H9 (cell line): ENCODE results near the gene HOXC13. TPM values are rescaled to one million over a fixed set of nuclear protein-coding genes. Genes with fewer than 3 reads are reported as not detected.

Experiments used
- DNase-seq: peaks from one replicate; pipeline ENCODE4 v3.0.0-alpha.2; 2017
- H2AFZ ChIP-seq: one replicate; pipeline ENCODE4 v1.6.1; 2013; ENCODE audit warnings: mild to moderate bottlenecking, low read length, control low read depth, moderate library complexity
- H2AK5ac ChIP-seq: 2 replicates; pipeline ENCODE4 v1.6.1; 2013; ENCODE audit warnings: low read length, control low read depth, mixed read lengths; ENCODE audit not compliant: insufficient read length
- H2BK120ac ChIP-seq: one replicate; pipeline ENCODE4 v1.6.1; 2013; ENCODE audit warnings: low read depth, mild to moderate bottlenecking, low read length, control low read depth, inconsistent platforms; ENCODE audit not compliant: poor library complexity, severe bottlenecking
- H2BK12ac ChIP-seq: 2 replicates; pipeline ENCODE4 v1.6.1; 2013; ENCODE audit warnings: low read length, control low read depth, mixed read lengths, low read depth; ENCODE audit not compliant: insufficient read length
- H2BK15ac ChIP-seq: 2 replicates; pipeline ENCODE4 v1.6.1; 2013; ENCODE audit warnings: low read depth, low read length, control low read depth
- H2BK20ac ChIP-seq: one replicate; pipeline ENCODE4 v1.6.1; 2013; ENCODE audit warnings: low read depth, mild to moderate bottlenecking, low read length, control low read depth, inconsistent platforms; ENCODE audit not compliant: poor library complexity, severe bottlenecking
- H2BK5ac ChIP-seq: 2 replicates; pipeline ENCODE4 v1.6.1; 2013; ENCODE audit warnings: low read length, control low read depth, mixed read lengths; ENCODE audit not compliant: insufficient read length
- H3K14ac ChIP-seq: 2 replicates; pipeline ENCODE4 v1.6.1; 2013; ENCODE audit warnings: low read length, control low read depth; ENCODE audit not compliant: insufficient read depth
- H3K18ac ChIP-seq: 2 replicates; pipeline ENCODE4 v1.6.1; 2013; ENCODE audit warnings: low read depth, mild to moderate bottlenecking, mixed read lengths, low read length, control low read depth; ENCODE audit not compliant: insufficient read length
- H3K23ac ChIP-seq: 2 replicates; pipeline ENCODE4 v1.6.1; 2013; ENCODE audit warnings: low read length, control low read depth, mixed read lengths, low read depth; ENCODE audit not compliant: insufficient read length
- H3K23me2 ChIP-seq: 2 replicates; pipeline ENCODE4 v1.6.1; 2013; ENCODE audit warnings: low read depth, mild to moderate bottlenecking, mixed read lengths, low read length, control low read depth; ENCODE audit not compliant: insufficient read length, poor library complexity, severe bottlenecking
- H3K27ac ChIP-seq: 2 replicates; pipeline ENCODE4 v1.5.1; 2013; ENCODE audit warnings: low read length, control low read depth, mixed read lengths, low read depth; ENCODE audit not compliant: insufficient read length
- H3K27me3 ChIP-seq: 2 replicates; pipeline ENCODE4 v1.6.1; 2013; ENCODE audit warnings: low read length, control low read depth, inconsistent platforms; ENCODE audit not compliant: insufficient read depth
- H3K4ac ChIP-seq: 2 replicates; pipeline ENCODE4 v1.6.1; 2013; ENCODE audit warnings: low read depth, mild to moderate bottlenecking, control low read depth, inconsistent platforms, low read length, moderate library complexity
- H3K4me1 ChIP-seq: 2 replicates; pipeline ENCODE4 v1.6.1; 2013; ENCODE audit warnings: low read length, control low read depth, inconsistent platforms; ENCODE audit not compliant: insufficient read depth
- H3K4me2 ChIP-seq: 2 replicates; pipeline ENCODE4 v1.6.1; 2013; ENCODE audit warnings: low read length, control low read depth, mixed read lengths; ENCODE audit not compliant: insufficient read length, insufficient read depth
- H3K56ac ChIP-seq: 2 replicates; pipeline ENCODE4 v1.6.1; 2013; ENCODE audit warnings: low read depth, mild to moderate bottlenecking, mixed read lengths, low read length, control low read depth; ENCODE audit not compliant: insufficient read length
- H3K79me1 ChIP-seq: 2 replicates; pipeline ENCODE4 v1.6.1; 2013; ENCODE audit warnings: low read depth, mild to moderate bottlenecking, moderate library complexity, low read length, control low read depth, inconsistent platforms; ENCODE audit not compliant: insufficient read depth, poor library complexity, severe bottlenecking
- H3K79me2 ChIP-seq: 2 replicates; pipeline ENCODE4 v1.6.1; 2013; ENCODE audit warnings: low read length, control low read depth, inconsistent platforms; ENCODE audit not compliant: insufficient read depth
- H3K9ac ChIP-seq: 2 replicates; pipeline ENCODE4 v1.6.1; 2013; ENCODE audit warnings: low read length, control low read depth, mixed read lengths; ENCODE audit not compliant: insufficient read length; ENCODE audit errors: extremely low read depth
- H3K9me3 ChIP-seq: one replicate; pipeline ENCODE4 v1.6.1; 2013; ENCODE audit warnings: low read depth, low read length, inconsistent platforms; ENCODE audit not compliant: control insufficient read depth
- H3T11ph ChIP-seq: one replicate; pipeline ENCODE4 v1.6.1; 2013; ENCODE audit warnings: mild to moderate bottlenecking, low read length, control low read depth, inconsistent platforms
- H4K20me1 ChIP-seq: one replicate; pipeline ENCODE4 v1.6.1; 2013; ENCODE audit not compliant: control insufficient read depth, insufficient read length, insufficient read depth
- H4K5ac ChIP-seq: 2 replicates; pipeline ENCODE4 v1.6.1; 2013; ENCODE audit warnings: low read depth, mild to moderate bottlenecking, mixed read lengths, low read length, control low read depth; ENCODE audit not compliant: insufficient read length
- H4K8ac ChIP-seq: replicated peaks from 2 replicates; pipeline ENCODE4 v1.6.1; 2013; ENCODE audit warnings: low read length, control low read depth, mixed read lengths, low read depth; ENCODE audit not compliant: insufficient read length
- H4K91ac ChIP-seq: 2 replicates; pipeline ENCODE4 v1.6.1; 2013; ENCODE audit warnings: low read depth, mild to moderate bottlenecking, moderate library complexity, mixed read lengths, low read length, control low read depth; ENCODE audit not compliant: insufficient read length
- H3K27ac Mint-ChIP-seq, 3 experiments: 2 replicates in 2 of 3; 3 replicates in 1 of 3; pipeline ENCODE4 v1.8.0; 2020 to 2021; ENCODE audit warnings: mixed read lengths in 3 of 3, mild to moderate bottlenecking in 1 of 3, moderate library complexity in 1 of 3
- H3K27me3 Mint-ChIP-seq: 2 replicates; pipeline ENCODE4 v1.8.0; 2021; ENCODE audit warnings: low read depth, mild to moderate bottlenecking, moderate library complexity, mixed read lengths
- H3K36me3 Mint-ChIP-seq, 3 experiments: 2 replicates in 2 of 3; 3 replicates in 1 of 3; pipeline ENCODE4 v1.8.0; 2020 to 2021; ENCODE audit warnings: low read depth in 3 of 3, mixed read lengths in 3 of 3; ENCODE audit not compliant: insufficient read depth in 1 of 3
- H3K4me1 Mint-ChIP-seq, 2 experiments: 2 replicates each; pipeline ENCODE4 v1.8.0; 2020; ENCODE audit warnings: mixed read lengths in 2 of 2
- H3K4me3 Mint-ChIP-seq, 2 experiments: 2 replicates in 1 of 2; 3 replicates in 1 of 2; pipeline ENCODE4 v1.8.0; 2020 to 2021; ENCODE audit warnings: mild to moderate bottlenecking in 2 of 2, mixed read lengths in 2 of 2, moderate library complexity in 1 of 2
- H3K9me3 Mint-ChIP-seq, 2 experiments: 2 replicates in 1 of 2; 3 replicates in 1 of 2; pipeline ENCODE4 v1.8.0; 2020; ENCODE audit warnings: mild to moderate bottlenecking in 2 of 2, mixed read lengths in 2 of 2, moderate library complexity in 1 of 2
- CTCF ChIP-seq: fragments of 200-600 bp; sonication (generic); conservative IDR thresholded peaks from 3 replicates; pipeline ENCODE4 v1.8.0; 2021; ENCODE audit warnings: antibody characterized with exemption, mild to moderate bottlenecking
- WGBS: extraction: QIAGEN DNeasy Blood & Tissue Kit; methylation state at CpG from one replicate; pipeline ENCODE4 v1.1.7; 2013; ENCODE audit warnings: missing lambda C conversion rate, low lambda C conversion rate, mixed read lengths; ENCODE audit not compliant: insufficient read length; ENCODE audit errors: extremely low coverage; 5-methylcytosine and 5-hydroxymethylcytosine counted together
- total RNA-seq: library from RNA; stranded (reverse); gene quantifications from 2 replicates; pipeline ENCODE4 v1.2.1, GENCODE V29; 2021

Gene HOXC13
- total RNA-seq, 1 experiment from 2014 or later: not detected

- Histone ChIP-seq H3K4me2 (peak within 1 kb of the TSS; percentile 10), H4K8ac (no peak within 1 kb of the TSS), H3K4ac (no peak within 1 kb of the TSS), H2BK120ac (no peak within 1 kb of the TSS), H2BK12ac (no peak within 1 kb of the TSS), H3K79me1 (no peaks in the 10 kb centered on the region), H3K56ac (no peak within 1 kb of the TSS), H3K23me2 (no peaks in the 10 kb centered on the region), H4K20me1 (no peaks in the 10 kb centered on the region), H3K9me3 (no peaks in the 10 kb centered on the region), H2BK5ac (no peak within 1 kb of the TSS), H2BK15ac (no peak within 1 kb of the TSS), H4K5ac (no peak within 1 kb of the TSS), H3K4me1 (no peaks in the 10 kb centered on the region), H3K9ac (no peak within 1 kb of the TSS), H2BK20ac (no peak within 1 kb of the TSS), H3K79me2 (no peaks in the 10 kb centered on the region), H3K18ac (no peak within 1 kb of the TSS), H3K23ac (no peak within 1 kb of the TSS), H3K27ac (no peak within 1 kb of the TSS), H3T11ph (no peak within 1 kb of the TSS), H3K14ac (no peak within 1 kb of the TSS), H3K27me3 (peaks cover 94% of the 10 kb centered on the region), H4K91ac (no peak within 1 kb of the TSS), H2AFZ (no peak within 1 kb of the TSS), H2AK5ac (no peak within 1 kb of the TSS)
- Mint-ChIP-seq H3K27ac (no peak within 1 kb of the TSS), H3K36me3 (no peaks in the 10 kb centered on the region; a peak in 2 of 7 replicates), H3K9me3 (peaks cover 3 to 11% of the 10 kb centered on the region in 2 experiments; a peak in 4 of 5 replicates), H3K4me3 (peak within 1 kb of the TSS in 1 of 2 experiments; percentile 63; a peak in 3 of 5 replicates), H3K27me3 (peaks cover 100% of the 10 kb centered on the region), H3K4me1 (peaks cover 3 to 8% of the 10 kb centered on the region in 2 experiments; a peak in 2 of 4 replicates)
- peak; percentile 94 for DNase-seq
- TF ChIP-seq CTCF: peak; percentile 75
- WGBS: no CpG with 5 or more reads among the region's 55 CpGs
These were observed 46.5 kb downstream of the HOXC13 start, which contains the start of gene HOXC10 for GRCh38 chr12:53984901-53985691. Gene HOXC10, plus strand, starts transcription at chr12:53985146. Its CDS starts 114 bp downstream, at chr12:53985260.
